Measurements from ENCODE around the gene PAK5.

PAK5 gene

DNA sequence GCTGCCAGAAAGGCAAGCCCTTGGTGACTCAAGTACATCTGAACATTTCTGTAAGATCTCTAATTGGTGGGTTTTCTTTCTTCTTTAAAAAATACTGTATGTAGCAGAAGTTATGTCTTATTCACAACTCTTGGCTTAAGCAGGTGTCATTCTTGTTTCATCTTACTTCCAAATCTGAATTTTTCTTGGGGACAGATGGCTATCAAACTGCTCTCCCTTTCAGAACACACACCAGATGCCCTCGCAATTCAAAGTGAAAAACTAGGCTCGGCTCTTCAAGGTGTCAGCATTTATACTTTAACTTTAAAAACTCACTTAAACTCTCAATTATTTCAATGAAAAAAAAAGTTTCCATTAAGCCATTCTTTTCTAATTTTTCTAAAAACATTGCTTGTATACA is 49.7 kb downstream of the PAK5 start:
- no peak for ATAC-seq
- DNase-seq, result no peak

DNA sequence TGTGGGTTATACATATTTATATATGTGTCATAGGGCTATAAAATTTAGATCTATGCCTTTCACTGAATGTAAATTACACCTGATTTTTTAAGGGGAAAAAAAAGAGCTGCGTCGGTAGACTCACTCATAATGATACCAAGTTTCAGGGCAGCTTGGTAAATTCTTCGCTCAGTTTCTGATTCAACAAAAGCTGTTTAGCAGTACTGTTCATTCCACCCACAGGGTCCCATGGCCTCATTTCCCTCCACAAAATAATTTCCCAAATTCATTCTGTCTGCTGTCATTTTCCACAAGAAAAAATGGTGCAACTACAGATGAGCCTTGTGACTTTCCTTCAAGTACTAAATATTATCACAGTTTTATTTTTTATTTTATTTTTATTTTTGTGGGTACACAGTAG is 63.7 kb downstream of the PAK5 start:
- DNase-seq, result no peak
- no peak for ATAC-seq

DNA sequence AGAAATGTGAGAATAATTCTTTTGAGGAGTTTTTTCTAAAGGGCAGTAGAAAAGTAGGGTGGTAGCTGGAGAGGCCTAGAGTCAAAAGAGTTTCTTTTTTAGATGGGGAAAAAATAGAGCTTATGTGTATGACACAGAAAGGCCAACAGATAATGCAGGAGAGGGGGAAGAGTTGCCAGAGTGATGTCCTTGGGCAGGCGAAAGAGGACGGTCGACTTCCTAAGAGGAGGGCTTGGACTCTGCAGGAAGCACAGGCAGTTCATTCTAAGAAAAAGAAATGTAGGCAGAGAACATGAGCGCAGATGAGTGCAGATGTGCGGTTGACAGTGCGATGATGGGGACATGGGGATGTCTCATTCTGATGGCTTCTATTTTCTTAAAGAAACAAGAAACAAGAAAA is 68.9 kb downstream of the PAK5 start:
- ATAC-seq (no peak), DNase-seq (no peak)

DNA sequence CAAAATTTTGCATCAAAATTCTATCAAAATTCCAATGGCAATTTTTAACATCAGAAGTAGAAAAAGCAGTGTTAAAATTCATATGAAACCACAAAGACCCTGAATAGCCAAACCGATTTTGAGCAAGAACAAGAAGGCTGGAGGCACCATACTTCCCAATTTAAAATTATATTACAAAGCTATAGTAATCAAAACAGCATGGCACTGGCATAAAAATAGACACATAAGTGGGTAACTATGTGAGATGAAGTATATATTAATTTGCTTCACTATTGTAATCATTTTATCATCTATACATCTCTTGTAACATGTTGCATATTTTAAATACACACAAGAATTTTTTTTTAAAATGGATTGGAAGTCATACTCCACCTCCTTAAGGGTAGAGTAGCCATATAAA is 77.4 kb downstream of the PAK5 start:
- ATAC-seq (no peak), DNase-seq (no peak)

DNA sequence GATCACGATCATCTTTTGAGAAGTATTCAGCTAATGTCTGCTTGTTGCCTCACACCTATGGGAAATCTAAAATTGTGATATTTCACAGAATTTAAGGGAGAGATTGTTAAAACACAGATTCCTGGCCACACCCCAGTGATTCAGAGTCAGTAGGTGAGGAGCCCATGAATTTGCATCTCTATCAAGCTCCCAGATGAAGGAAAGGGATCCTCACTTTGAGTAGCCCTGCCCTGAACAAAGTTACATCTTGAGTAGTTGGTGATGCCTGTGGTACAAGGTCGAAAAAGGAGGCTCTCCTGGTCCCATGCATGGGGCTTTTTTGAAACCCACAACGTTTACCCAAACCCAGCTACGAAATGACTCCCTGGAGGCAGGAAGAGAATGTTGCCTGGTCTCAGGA is 79.5 kb downstream of the PAK5 start:
- no peak for ATAC-seq
- no peak for DNase-seq

DNA sequence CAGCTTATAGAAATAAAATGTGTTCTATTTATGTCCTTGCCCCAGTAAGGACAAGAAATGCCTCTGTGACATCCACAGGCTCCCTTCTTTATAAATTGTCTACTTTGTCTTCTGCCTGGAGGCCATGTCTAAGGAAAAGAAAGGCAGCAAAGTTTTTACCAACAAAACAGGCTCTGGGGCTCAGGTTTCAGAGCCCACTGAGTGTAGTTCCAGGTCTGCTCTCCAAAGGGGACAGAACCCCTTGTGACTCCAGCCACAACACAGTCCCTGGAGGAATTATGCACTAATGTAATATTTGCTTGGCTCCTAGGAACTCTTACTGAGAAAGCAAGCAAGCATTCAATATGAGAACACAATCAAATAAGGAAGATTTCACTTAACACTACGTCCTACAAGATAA is 80.1 kb downstream of the PAK5 start:
- ATAC-seq (no peak), DNase-seq (no peak)

DNA sequence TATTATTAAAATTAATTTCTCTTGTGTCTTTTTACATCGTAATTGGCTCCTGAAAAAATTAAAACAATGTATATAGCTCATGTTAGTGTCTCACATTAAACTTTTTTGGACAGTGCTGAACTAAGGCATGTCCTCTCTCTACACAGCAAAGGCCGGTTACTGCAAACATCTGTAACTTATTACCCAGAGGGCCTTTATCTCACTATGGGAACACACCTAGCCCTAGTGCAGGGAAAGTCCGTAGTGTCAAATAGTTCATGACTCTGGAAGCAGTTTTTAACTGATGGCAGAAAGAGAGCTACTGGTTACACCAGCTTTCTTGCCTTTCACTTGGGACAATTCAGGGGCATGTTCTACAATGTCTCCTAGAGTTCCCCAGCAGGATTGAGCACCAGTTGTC is 82.2 kb downstream of the PAK5 start:
- no peak for DNase-seq

DNA sequence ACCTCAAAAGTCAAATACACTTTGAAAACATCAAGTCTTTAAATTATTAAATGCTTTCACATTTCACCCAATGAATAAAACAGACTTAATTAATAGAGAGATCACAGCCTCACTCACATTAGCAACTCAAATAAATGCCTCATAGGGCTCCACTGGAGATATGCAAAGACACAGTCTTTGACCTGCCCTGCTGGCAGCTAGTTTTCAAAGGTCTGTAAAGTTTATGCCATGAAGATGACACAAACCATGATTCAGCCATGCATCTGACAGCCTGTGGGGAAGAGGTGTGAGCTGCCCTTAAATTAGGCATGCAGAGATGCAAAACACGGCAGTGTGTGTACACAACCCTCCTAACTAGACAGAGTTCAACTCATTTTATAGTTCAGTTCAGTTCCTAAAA is 83.6 kb downstream of the PAK5 start:
- DNase-seq, result no peak
- ATAC-seq, result no peak

More for the DNA sequence above, 82.2 kb downstream of the PAK5 start:
- ATAC-seq, result no peak

DNA sequence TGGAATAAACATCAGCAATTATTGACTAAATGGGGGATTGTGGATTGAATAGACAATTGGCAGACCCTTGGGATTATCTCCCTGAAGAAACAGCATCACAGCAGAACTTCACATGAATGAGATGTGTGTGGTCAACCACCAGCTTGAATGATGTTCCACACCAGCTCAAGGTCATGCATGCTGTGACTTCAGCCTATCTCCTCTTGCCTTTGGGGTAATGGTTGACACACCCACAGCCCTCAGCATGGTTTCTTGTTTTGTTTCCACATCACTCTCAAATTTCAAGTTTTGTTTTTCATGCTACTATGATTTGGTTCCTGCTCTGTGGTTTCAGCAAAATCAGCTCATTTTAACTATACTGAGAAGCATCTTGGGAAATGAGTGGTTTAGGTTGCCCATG is 94.3 kb downstream of the PAK5 start:
- DNase-seq, result no peak
- no peak for ATAC-seq

DNA sequence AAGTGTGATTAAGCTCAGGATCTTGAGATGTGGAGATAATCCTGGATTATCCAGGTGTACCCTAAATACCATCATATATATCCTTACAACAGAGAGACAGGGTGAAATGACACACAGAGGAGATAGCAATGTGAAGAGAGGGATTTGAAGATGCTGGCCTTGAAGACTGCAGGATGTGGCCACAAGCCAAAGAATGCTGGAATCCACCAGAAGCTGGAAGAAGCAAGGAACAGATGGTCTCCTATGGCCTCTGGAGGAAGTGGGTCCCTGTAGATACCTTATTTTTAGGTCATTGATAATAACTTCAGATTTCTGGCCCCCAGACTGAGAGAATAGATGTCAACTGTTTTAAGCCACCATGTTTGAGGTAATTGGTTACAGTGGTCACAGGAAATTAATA is 95.0 kb downstream of the PAK5 start:
- no peak for DNase-seq
- no peak for ATAC-seq

DNA sequence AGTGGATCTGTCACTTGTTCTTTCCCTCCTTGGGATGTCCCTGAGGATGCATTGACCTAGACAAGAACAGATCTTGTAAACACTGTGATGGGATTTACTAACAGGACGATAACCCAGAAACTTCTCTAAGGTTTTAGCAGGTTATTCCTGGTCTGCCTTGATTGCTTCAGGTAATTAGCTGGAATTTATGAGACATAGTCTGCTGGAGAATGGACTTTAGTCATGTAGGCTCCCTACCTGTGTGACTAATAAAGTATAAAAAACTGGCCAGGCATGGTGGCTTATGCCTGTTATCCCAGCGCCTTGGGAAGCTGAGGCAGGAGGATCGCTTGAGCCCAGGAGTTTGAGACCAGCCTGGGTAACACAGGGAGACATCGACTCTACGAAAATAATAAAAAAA is 96.1 kb downstream of the PAK5 start:
- no peak for ATAC-seq
- DNase-seq, result no peak

DNA sequence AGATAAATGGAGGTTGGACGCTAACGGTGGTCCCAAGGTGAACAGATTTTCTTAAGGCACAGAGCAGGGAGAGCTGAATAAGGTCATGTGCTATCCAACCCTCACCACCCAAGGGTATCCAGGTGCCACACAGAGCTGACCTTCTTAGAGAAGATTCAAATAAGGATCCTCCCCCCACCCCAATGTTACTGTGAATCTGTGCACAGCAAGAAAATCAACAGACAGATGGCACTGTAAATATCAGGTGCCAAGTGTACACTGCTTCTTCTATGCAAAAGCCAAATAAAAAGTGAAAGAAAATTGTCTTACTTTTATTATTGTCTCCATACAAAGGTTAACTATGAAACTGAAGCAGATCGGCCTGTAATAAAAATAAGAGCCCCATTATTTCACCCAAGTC is 96.9 kb downstream of the PAK5 start:
- DNase-seq, result no peak
- no peak for ATAC-seq

DNA sequence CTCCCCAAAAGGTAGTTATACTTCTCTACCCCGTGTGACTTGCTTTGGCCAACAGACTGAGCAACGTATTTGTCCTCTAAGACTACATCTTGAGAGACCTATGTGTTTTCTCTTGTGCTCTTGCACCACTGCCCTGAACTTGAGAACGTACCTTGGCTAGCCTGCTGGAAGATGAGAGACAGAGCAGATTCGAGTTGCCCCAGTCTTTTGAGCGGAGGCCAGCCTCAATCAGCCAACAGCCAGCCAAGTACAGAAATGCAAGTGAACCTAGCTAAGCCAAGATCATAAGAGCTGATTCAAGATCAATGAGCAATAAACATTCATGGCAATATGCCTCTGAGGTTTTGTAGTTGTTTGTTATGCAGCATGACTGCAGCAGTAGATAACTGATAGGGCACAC is 98.4 kb downstream of the PAK5 start:
- no peak for ATAC-seq

DNA sequence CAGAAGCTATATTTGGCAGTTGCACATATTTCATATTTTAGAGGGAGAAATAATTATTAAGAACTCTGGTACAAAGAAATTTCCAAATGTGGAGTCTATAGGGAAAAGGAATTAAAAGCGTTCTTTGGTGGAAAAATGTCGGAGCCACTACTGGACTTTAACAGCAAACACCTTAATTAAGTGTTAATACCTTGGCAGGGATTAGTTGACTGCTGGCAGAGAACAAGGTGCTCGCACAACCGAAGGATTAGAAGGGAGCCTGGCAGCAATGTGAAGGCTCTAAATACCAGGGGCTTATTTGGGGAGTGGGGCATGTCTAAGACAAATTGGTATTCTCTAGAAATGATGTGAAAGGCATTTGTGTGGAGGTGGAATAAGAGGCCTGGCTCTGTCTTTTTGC is 98.9 kb downstream of the PAK5 start:
- DNase-seq, result no peak
- ATAC-seq, result no peak

More for the DNA sequence above, 98.4 kb downstream of the PAK5 start:
- no peak for DNase-seq

DNA sequence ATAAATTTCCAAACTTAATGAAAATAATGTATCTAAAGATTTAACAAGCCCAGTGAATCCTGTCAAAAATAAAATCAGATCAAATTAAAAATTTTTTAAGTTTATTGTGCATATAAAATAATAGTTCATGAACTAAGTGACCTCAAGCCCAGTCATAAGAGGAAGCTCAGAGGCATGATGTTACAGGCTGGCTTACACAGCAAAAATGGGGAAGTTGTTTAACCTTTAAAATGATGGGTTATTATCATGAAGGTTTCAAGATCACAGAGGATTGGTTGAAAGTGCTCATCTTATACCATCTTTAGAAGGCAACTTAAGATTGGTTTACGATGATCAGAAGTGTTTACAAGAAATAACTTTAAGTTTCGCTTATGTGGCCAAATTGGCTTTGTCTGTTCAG is 102.5 kb downstream of the PAK5 start:
- DNase-seq (no peak), ATAC-seq (no peak)

DNA sequence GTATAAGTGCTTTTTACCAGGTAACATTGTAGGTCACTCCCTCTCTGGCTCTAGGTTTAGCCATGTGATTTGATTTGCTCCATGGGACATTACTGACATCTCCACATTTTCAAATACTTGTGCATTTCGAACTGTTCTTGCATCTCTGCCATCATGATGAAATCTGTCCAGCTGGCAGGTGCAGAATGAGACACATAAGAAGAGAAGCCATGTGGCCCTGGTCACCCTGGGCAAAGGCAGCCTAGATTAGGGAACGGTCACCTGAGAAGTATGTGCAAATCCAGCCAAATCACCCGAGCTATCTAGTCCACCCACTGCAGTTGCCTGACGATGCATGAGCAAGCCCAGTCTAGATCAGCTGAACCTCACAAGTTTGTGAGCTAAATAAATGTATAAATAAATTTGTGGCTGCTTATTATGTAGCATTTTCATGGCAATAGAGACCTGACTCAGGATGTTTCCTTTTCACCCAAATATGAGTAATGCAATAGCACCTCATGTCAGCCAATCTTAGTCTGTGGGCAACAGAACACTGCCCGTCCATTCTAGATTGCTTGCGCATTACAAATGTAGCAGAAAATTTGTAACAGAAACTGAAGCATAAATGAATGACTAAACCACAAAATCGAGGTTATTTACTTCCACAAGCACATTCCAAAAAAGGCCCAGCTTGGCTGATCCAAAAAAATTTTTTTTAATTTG is 115.2 kb downstream of the PAK5 start:
- DNase-seq (no peak), ATAC-seq (no peak)

DNA sequence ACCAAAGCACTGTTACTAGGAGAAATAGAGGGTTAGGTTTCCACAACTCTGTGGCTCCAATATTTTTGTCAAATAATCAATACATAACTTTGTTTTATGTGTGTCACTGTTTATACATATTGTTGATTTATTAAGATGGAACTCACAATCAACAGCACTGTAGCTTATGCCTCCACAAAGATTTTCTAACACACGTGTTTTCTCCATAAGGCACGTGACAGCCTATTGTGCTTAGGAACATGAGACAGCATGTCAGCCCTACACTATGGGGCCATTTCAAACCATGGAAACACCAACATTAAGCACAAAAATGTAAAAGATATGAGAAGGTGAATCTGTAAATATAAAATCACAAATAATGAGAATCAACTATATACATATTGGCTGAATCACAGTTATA is 127.0 kb downstream of the PAK5 start:
- ATAC-seq, result no peak
- DNase-seq, result no peak

DNA sequence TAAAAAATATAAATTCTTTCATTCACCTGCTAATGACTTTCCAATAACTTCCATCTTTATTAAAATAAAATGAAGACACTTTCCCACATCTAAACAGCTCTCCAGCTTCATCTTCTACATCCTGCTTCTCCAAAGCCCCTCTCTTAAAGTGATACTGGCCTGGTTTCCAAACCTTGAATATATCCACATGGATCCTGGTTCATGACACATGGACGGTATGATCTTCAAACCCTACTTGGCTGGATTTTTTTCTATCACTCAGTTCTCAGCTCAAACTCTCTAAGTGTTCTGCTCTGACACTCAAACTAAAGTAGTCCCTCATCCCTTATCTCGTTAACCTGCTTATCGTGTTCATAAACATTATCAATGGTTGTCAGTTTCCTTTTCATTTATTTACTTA is 128.2 kb downstream of the PAK5 start:
- no peak for ATAC-seq

DNA sequence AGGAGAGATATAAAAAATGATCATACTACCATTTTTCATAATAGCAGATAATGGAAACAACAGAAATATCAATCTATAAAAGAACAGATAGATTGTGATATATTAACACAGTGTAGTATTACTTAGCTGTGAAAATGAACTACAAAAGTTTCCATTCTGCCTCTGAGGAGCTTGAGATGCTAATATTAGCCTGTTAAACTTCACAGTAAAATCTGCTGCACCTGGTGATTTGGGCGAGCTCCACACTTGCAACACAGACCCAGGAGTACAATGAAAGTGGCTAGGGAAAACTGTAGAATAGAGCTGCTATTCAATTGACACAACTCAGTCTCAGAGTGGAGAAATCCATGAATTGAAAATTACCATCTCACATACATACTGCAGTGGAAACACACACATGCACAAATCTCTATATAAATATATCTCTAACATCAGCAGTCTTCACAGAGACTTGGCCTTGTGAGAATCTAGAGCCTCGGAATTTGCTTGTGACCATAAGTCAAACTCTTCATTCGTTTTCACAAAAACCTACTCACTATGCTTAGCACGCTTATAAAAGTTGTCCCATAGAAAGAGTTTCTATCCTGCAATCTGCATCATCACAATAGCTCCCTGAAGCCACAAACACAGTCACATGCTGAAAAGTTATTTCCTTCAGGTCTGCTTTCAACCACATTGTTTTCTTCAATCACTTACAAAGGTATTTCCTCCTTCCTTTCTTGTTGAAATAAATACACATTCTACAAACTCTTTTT is 133.0 kb downstream of the PAK5 start:
- DNase-seq, result no peak
- no peak for ATAC-seq

More for the DNA sequence above, 128.2 kb downstream of the PAK5 start:
- DNase-seq, result no peak

DNA sequence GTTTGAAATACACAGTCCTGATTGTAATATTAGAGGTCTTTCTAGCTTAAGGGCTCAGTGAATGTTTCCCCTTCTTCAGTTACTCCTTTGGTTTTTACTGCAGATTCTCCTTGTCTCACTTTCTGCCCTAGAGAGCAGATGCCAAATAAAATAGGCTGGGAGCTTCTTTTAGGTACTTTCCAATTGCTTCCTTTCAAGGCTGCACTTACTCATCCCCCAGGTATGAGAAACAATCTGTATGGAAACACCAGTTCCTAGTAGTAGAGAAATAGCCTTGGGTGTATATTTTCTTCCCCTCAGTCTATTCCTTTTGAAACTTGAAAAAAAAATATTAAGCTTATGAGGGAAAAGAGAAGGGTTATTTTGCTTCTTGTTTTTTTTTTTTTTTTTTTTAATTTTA is 139.7 kb downstream of the PAK5 start:
- ATAC-seq, result no peak
- no peak for DNase-seq

DNA sequence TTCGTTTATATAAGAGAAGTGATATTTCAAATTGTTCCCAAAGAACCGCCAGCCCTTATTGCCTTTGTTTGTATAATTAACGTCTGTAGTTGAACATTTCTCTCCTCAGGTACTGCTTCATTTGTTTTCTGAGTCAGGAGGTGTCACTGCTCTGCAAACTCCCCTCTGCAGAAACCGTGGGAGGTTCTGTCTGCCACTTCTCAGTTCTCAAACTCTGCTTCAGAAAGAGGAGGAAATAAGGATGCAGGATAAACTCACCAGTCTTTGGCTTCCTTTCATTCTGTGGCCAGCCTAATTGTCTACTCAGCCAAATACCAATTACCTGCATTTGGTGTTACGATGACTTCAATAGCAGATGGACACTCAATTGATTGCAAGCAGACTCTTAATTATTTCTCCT is 149.8 kb downstream of the PAK5 start:
- ATAC-seq, result no peak

DNA sequence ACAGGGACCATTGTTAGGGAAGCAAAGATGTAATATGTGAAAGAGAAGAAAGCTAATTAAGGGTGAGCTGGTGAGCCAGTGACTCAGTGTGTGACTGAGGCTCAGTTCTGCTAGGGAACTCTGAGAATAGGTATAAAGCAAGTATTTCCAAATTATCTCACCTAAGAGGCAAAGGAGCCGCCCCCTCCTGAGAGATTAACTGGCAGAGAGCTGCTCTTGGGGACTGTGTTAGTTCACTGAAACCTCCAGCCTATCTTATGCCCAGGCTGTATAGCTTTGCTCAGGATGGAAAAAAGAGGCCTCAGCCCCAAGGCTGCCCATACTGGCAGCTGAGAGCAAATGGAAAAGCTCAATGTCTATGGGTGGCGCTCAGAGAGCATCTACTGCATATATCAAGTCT is 152.0 kb downstream of the PAK5 start:
- DNase-seq, result no peak
- no peak for ATAC-seq

More for the DNA sequence above, 149.8 kb downstream of the PAK5 start:
- DNase-seq, result no peak

DNA sequence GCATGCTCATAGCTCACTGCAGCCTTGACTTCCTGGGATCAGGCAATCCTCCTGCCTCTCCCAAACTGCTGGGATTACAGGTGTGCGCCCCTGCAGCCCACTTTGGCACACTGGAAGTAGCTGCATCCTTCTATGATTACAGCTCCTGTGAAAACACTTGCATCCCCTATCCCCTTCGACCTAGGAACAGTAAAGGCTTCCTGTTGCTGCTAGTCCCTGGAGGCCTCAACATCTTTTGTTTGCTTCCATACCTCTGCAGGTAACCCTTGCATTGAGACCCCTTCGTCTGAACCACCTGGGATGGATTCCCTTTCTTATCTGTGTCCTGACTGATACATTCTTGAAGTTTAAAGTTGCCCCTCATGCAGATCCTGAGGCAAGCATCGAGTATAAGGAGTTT is 152.4 kb downstream of the PAK5 start:
- ATAC-seq, result no peak
- no peak for DNase-seq

DNA sequence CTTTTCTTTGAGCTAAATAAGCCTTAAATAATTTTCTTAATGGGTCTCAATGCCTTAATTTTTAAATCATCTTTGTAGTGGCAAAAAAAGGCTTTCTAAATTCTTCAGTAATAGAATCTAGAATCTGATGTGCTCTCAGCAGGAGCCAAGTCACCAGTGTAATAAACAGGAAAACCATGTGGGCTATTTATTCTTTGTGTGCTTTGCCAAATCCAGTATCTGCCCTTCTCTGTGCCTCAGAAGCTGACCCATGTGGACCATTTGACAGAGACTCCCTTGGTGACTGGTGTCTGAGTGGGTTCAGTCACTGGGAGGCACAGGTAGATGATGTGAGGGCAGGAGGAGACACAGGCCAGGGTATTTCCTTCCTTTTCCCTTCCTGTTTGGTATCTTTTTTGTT is 152.9 kb downstream of the PAK5 start:
- ATAC-seq, result no peak

More for the DNA sequence above, 152.9 kb downstream of the PAK5 start:
- DNase-seq, result no peak

All from stimulated activated naive CD8-positive, alpha-beta T cell treated with anti-CD3 and anti-CD28 coated beads, Interleukin-15, Interleukin-2, amounts not matched to agents 100 U/mL and 50 U/mL, for 24 hours (primary cell).